ENCODE measurements around the gene DAW1. TPM values are rescaled to one million over a fixed set of nuclear protein-coding genes. Genes with fewer than 3 reads are reported as not detected.
A peak's percentile ranks its signal among the peaks of the same experiment; 100 is the strongest.
"Not testable (repeated sequence)": the region's sequence is repeated elsewhere in the genome, so short reads cannot be mapped to it uniquely, and the experiment has no call there.

The DAW1 gene
- total RNA-seq, 1 donor from 2014 or later: 0.26 TPM

- no peak overlapping the region for H3K4me3 ChIP-seq (ENCODE audit: low read depth, low read length)
Measured at GRCh38 chr2:227826563-227826962, 44.9 kb upstream of the DAW1 start.

DNA sequence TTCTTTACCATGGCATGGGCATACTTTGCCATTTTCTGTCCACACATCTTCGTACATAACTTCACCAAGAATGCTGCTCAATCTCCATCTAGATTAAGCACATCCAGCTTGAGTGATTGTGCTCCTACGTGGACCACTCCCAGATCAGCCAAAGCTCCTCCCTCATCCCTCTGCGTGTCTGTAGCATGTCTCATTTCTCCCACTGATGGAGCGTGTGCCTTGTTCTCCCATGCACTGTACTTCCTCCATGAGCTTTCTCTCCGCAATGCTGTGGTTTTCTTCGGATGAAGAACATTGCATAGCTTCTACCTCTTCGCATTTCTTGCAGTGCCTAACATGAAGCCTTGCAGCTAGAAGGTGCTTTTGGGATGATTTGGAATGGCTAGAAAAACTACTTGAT lies 44.3 kb upstream of the DAW1 start:
- no peak for DNase-seq (ENCODE audit: low read depth)
- TF ChIP-seq CTCF (IDR thresholded peaks at IDR 0.05; ENCODE audit: insufficient read depth, low read length, severe bottlenecking): no peak
- H3K36me3 ChIP-seq (ENCODE audit: control insufficient read depth, insufficient read depth, low read length): no peaks in the 10 kb centered on the region
- no peaks in the 10 kb centered on the region for H3K27me3 ChIP-seq (ENCODE audit: control insufficient read depth, insufficient read depth, low read length)
- no peak for FAIRE-seq
- no peak overlapping the region for H3K4me3 ChIP-seq (ENCODE audit: low read depth, low read length)

More at GRCh38 chr2:227826563-227826962, 44.9 kb upstream of the DAW1 start:
- Histone ChIP-seq H3K36me3 (ENCODE audit: control insufficient read depth, insufficient read depth, low read length) (no peaks in the 10 kb centered on the region), H3K27me3 (ENCODE audit: control insufficient read depth, insufficient read depth, low read length) (no peaks in the 10 kb centered on the region)
- no peak for TF ChIP-seq CTCF (IDR thresholded peaks at IDR 0.05; ENCODE audit: insufficient read depth, low read length, severe bottlenecking)
- no peak for FAIRE-seq
- DNase-seq (ENCODE audit: low read depth): no peak

DNA sequence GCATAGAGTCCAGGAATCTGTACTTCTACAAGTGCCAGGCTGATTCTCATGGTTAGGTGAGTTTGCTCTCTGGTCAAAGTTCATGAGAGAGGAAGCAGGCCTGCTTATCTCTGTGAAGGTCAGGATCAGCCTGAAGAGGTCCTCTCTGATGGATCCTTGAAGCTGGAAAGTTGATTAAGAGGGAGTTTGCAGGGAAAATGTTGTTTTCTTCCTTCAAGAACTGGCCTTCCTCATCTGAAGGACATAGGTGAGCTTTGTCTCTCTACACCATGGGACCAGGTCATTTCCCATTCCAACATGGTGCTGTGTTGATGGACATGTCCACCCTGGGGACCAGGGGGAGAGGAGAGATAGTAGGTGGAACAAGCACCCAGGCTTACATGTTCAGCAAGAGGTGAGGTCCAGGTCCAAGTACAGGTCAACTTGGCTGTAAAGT lies 42.9 kb upstream of the DAW1 start:
- Histone ChIP-seq H3K4me3 (ENCODE audit: low read depth, low read length) (no peak overlapping the region), H3K27me3 (ENCODE audit: control insufficient read depth, insufficient read depth, low read length) (no peaks in the 10 kb centered on the region), H3K36me3 (ENCODE audit: control insufficient read depth, insufficient read depth, low read length) (no peaks in the 10 kb centered on the region)
- DNase-seq (ENCODE audit: low read depth) (no peak), FAIRE-seq (peak; percentile 76)
- TF ChIP-seq CTCF (IDR thresholded peaks at IDR 0.05; ENCODE audit: insufficient read depth, low read length, severe bottlenecking): no peak

GRCh38 chr2:227829337-227829736 lies 42.1 kb upstream of the DAW1 start:
- TF ChIP-seq CTCF (IDR thresholded peaks at IDR 0.05; ENCODE audit: insufficient read depth, low read length, severe bottlenecking): no peak
- DNase-seq (ENCODE audit: low read depth) (no peak), FAIRE-seq (no peak)
- H3K36me3 ChIP-seq (ENCODE audit: control insufficient read depth, insufficient read depth, low read length): no peaks in the 10 kb centered on the region
- no peak overlapping the region for H3K4me3 ChIP-seq (ENCODE audit: low read depth, low read length)
- no peaks in the 10 kb centered on the region for H3K27me3 ChIP-seq (ENCODE audit: control insufficient read depth, insufficient read depth, low read length)

GRCh38 chr2:227834423-227834822 lies 37.0 kb upstream of the DAW1 start:
- TF ChIP-seq CTCF (IDR thresholded peaks at IDR 0.05; ENCODE audit: insufficient read depth, low read length, severe bottlenecking): no peak
- FAIRE-seq: no peak

GRCh38 chr2:227834916-227835650 lies 36.3 kb upstream of the DAW1 start:
- FAIRE-seq (no peak), DNase-seq (ENCODE audit: low read depth) (no peak)
- H3K36me3 ChIP-seq (ENCODE audit: control insufficient read depth, insufficient read depth, low read length): no peaks in the 10 kb centered on the region
- H3K4me3 ChIP-seq (ENCODE audit: low read depth, low read length): no peak overlapping the region
- no peak for TF ChIP-seq CTCF (IDR thresholded peaks at IDR 0.05; ENCODE audit: insufficient read depth, low read length, severe bottlenecking)
- no peaks in the 10 kb centered on the region for H3K27me3 ChIP-seq (ENCODE audit: control insufficient read depth, insufficient read depth, low read length)

More at GRCh38 chr2:227834423-227834822, 37.0 kb upstream of the DAW1 start:
- H3K36me3 ChIP-seq (ENCODE audit: control insufficient read depth, insufficient read depth, low read length): no peaks in the 10 kb centered on the region
- no peak for DNase-seq (ENCODE audit: low read depth)
- no peaks in the 10 kb centered on the region for H3K27me3 ChIP-seq (ENCODE audit: control insufficient read depth, insufficient read depth, low read length)
- H3K4me3 ChIP-seq (ENCODE audit: low read depth, low read length): no peak overlapping the region

DNA sequence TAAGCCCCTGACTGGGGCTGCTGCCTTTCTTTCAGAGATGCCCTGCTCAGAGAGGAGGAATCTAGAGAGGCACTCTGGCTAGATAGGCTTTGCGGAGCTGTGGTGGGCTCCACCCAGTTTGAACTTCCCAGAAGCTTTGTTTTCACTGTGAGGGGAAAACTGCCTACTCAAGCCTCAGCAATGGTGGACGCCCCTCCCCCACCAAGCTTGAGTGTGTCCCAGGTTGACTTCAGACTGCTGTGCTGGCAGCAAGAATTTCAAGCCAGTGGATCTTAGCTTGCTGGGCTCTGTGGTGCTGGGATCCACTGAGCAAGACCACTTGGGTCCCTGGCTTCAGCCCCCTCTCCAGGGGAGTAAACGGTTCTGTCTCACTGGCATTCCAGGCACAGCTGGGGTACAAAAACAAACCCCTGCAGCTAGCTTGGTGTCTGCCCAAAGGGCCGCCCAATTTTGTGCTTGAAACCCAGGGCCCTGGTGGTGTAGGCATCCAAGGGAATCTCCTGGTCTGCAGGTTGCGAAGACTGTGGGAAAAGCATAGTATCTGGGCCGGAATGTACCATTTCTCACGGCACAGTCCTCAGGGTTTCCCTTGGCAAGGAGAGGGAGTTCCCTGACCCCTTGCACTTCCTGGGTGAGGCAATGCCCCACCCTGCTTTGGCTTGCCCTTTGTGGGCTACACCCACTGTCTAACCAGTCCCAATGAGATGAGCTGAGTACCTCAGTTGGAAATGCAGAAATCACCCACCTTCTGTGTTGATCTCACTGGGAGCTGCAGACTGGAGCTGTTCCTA lies 31.9 kb upstream of the DAW1 start:
- not testable (repeated sequence) for FAIRE-seq; H3K4me3 ChIP-seq (ENCODE audit: low read depth, low read length); H3K27me3 ChIP-seq (ENCODE audit: control insufficient read depth, insufficient read depth, low read length); H3K36me3 ChIP-seq (ENCODE audit: control insufficient read depth, insufficient read depth, low read length)
- peak; percentile 79 for DNase-seq (ENCODE audit: low read depth)

Measured in bronchial epithelial cell (primary cell).